DND-41 (cell line): Measurements from ENCODE around the gene SHBG.

Experiments used
- ATAC-seq: fragments of 200-7000 bp; cut with Tn5 transposase; 3 replicates; pipeline ENCODE4 v1.9.1; 2021; ENCODE audit warnings: low read depth; ENCODE audit not compliant: insufficient read depth
- DNase-seq: peaks from one replicate; pipeline ENCODE4 v3.0.0-alpha.2; 2020
- H2AFZ ChIP-seq: 2 replicates; pipeline ENCODE4 v1.6.0; 2012; ENCODE audit warnings: low read depth, low read length
- H3K27ac ChIP-seq: 2 replicates; pipeline ENCODE4 v1.5.1; 2012; ENCODE audit warnings: low read length, inconsistent platforms
- H3K27me3 ChIP-seq: fragments of 200-600 bp; sonication (generic); 2 replicates; pipeline ENCODE4 v1.6.0; 2012; ENCODE audit warnings: low read length, mild to moderate bottlenecking, inconsistent platforms; ENCODE audit not compliant: insufficient read depth, poor library complexity
- H3K36me3 ChIP-seq: 2 replicates; pipeline ENCODE4 v1.5.1; 2012; ENCODE audit warnings: low read length, inconsistent platforms; ENCODE audit not compliant: insufficient read depth
- H3K4me1 ChIP-seq: 2 replicates; pipeline ENCODE4 v1.5.1; 2012; ENCODE audit warnings: mild to moderate bottlenecking, low read length; ENCODE audit not compliant: insufficient read depth
- H3K4me2 ChIP-seq: 2 replicates; pipeline ENCODE4 v1.6.0; 2012; ENCODE audit warnings: mild to moderate bottlenecking, moderate library complexity, low read length, inconsistent platforms; ENCODE audit not compliant: insufficient read depth
- H3K4me3 ChIP-seq, 2 experiments: fragments of 200-600 bp in 1 of 2; shearing (Covaris generic) in 1 of 2; 2 replicates each; pipeline ENCODE4 v1.5.1; 2012 to 2016; ENCODE audit warnings: inconsistent platforms in 2 of 2, low read length in 2 of 2, mild to moderate bottlenecking in 2 of 2, low read depth in 1 of 2, moderate library complexity in 1 of 2
- H3K79me2 ChIP-seq: 2 replicates; pipeline ENCODE4 v1.6.0; 2012; ENCODE audit warnings: low read length, inconsistent platforms; ENCODE audit not compliant: insufficient read depth
- H3K9ac ChIP-seq: 2 replicates; pipeline ENCODE4 v1.6.0; 2012; ENCODE audit warnings: low read depth, mild to moderate bottlenecking, inconsistent platforms, low read length, moderate library complexity
- H3K9me3 ChIP-seq: 2 replicates; pipeline ENCODE4 v1.5.1; 2012; ENCODE audit warnings: low read length, moderate library complexity, mild to moderate bottlenecking, inconsistent platforms; ENCODE audit not compliant: insufficient read depth, severe bottlenecking
- H4K20me1 ChIP-seq: 2 replicates; pipeline ENCODE4 v1.6.0; 2012; ENCODE audit warnings: low read length; ENCODE audit not compliant: insufficient read depth
- CTCF ChIP-seq: IDR thresholded peaks from 2 replicates; pipeline ENCODE4 v1.5.1; 2012; ENCODE audit warnings: borderline replicate concordance, low read length, moderate library complexity, mild to moderate bottlenecking; ENCODE audit not compliant: poor library complexity, severe bottlenecking; ENCODE audit errors: extremely low read depth
- EZH2 ChIP-seq: IDR thresholded peaks from 3 replicates; pipeline ENCODE4 v1.6.1; 2012; ENCODE audit warnings: borderline replicate concordance, low read depth, mild to moderate bottlenecking, moderate library complexity, low read length, inconsistent platforms; ENCODE audit not compliant: severe bottlenecking

The SHBG gene

GRCh38 chr17:7668482-7668881 is 38.5 kb downstream of the SHBG start:
- peaks cover under 1% of the 10 kb centered on the region for H3K9me3 ChIP-seq
- no peak overlapping the region for H2AFZ ChIP-seq
- TF ChIP-seq EZH2: no peak
- no peak for TF ChIP-seq CTCF
- no peak for DNase-seq
- no peak overlapping the region for H3K4me2 ChIP-seq
- H3K27me3 ChIP-seq: no peaks in the 10 kb centered on the region
- no peaks in the 10 kb centered on the region for H3K4me1 ChIP-seq
- H3K36me3 ChIP-seq: peaks cover 67% of the 10 kb centered on the region
- no peak overlapping the region for H3K9ac ChIP-seq
- H3K79me2 ChIP-seq: no peaks in the 10 kb centered on the region
- 0 out of 2 replicates have a peak, but pooled peaks cover 3% of the 10 kb centered on the region for H4K20me1 ChIP-seq
- ATAC-seq: no peak
- H3K4me3 ChIP-seq: no peak overlapping the region
- H3K27ac ChIP-seq: no peak overlapping the region

DNA sequence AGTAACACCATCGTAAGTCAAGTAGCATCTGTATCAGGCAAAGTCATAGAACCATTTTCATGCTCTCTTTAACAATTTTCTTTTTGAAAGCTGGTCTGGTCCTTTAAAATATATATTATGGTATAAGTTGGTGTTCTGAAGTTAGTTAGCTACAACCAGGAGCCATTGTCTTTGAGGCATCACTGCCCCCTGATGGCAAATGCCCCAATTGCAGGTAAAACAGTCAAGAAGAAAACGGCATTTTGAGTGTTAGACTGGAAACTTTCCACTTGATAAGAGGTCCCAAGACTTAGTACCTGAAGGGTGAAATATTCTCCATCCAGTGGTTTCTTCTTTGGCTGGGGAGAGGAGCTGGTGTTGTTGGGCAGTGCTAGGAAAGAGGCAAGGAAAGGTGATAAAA is 43.3 kb downstream of the SHBG start:
- Histone ChIP-seq H3K27ac (no peak overlapping the region), H3K4me2 (no peak overlapping the region), H2AFZ (no peak overlapping the region), H3K9ac (no peak overlapping the region), H3K9me3 (peaks cover 7% of the 10 kb centered on the region), H3K27me3 (no peaks in the 10 kb centered on the region), H3K4me3 (no peak overlapping the region), H3K79me2 (peaks cover 17% of the 10 kb centered on the region), H3K36me3 (peaks cover 94% of the 10 kb centered on the region), H3K4me1 (no peaks in the 10 kb centered on the region), H4K20me1 (peaks cover 21% of the 10 kb centered on the region; the same call in 1 of the 2 replicates)
- no peak for TF ChIP-seq EZH2
- TF ChIP-seq CTCF: peak; percentile 75
- DNase-seq: peak; percentile 55
- ATAC-seq: no peak; the same call in 2 of the 3 replicates

GRCh38 chr17:7674934-7675333 is 45.0 kb downstream of the SHBG start:
- Histone ChIP-seq H3K4me1 (no peaks in the 10 kb centered on the region), H3K27ac (no peak overlapping the region), H3K9ac (no peak overlapping the region), H3K4me2 (no peak overlapping the region), H2AFZ (no peak overlapping the region), H3K27me3 (no peaks in the 10 kb centered on the region), H4K20me1 (peaks cover 29% of the 10 kb centered on the region), H3K9me3 (peaks cover 7% of the 10 kb centered on the region), H3K4me3 (no peak overlapping the region), H3K79me2 (peaks cover 27% of the 10 kb centered on the region), H3K36me3 (peaks cover 77% of the 10 kb centered on the region)
- TF ChIP-seq CTCF: no peak
- TF ChIP-seq EZH2: no peak
- ATAC-seq (no peak), DNase-seq (no peak)

- ATAC-seq (no peak), DNase-seq (no peak)
- no peak for TF ChIP-seq EZH2
- TF ChIP-seq CTCF: no peak
- Histone ChIP-seq H3K4me1 (no peaks in the 10 kb centered on the region), H2AFZ (no peak overlapping the region), H3K36me3 (peaks cover 61% of the 10 kb centered on the region), H3K9ac (no peak overlapping the region), H4K20me1 (peaks cover 32% of the 10 kb centered on the region), H3K79me2 (peaks cover 41% of the 10 kb centered on the region), H3K4me2 (no peak overlapping the region), H3K27ac (no peak overlapping the region), H3K9me3 (peaks cover 7% of the 10 kb centered on the region), H3K4me3 (no peak overlapping the region), H3K27me3 (no peaks in the 10 kb centered on the region)
Observed at GRCh38 chr17:7676533-7676932, 46.6 kb downstream of the SHBG start.
